Measurements from ENCODE around the gene TMUB1.
"Not testable (repeated sequence)": the region's sequence is repeated elsewhere in the genome, so short reads cannot be mapped to it uniquely, and the experiment has no call there.

Gene TMUB1

GRCh38 chr7:151045262-151045661, 38.0 kb downstream of the TMUB1 start:
- Histone ChIP-seq H3K27me3 (ENCODE audit: low read depth) (no peaks in the 10 kb centered on the region), H3K4me3 (no peak overlapping the region), H3K36me3 (replicated peaks) (no peaks in the 10 kb centered on the region; the same call in 1 of the 2 replicates), H3K9me3 (no peaks in the 10 kb centered on the region), H3K4me1 (no peaks in the 10 kb centered on the region)
- in situ Hi-C loops (cut with MboI; ENCODE audit: low sequenced_read_pairs) = no loop called here
- DNase-seq (ENCODE audit: low spot score in 2 of 2) = no peak

GRCh38 chr7:151043959-151044358, 39.3 kb downstream of the TMUB1 start:
- no peaks in the 10 kb centered on the region for H3K4me1 ChIP-seq
- in situ Hi-C loops (cut with MboI; ENCODE audit: low sequenced_read_pairs) = no loop called here

GRCh38 chr7:151043449-151043848, 39.8 kb downstream of the TMUB1 start:
- in situ Hi-C loops (cut with MboI; ENCODE audit: low sequenced_read_pairs) = not testable (repeated sequence)

More at GRCh38 chr7:151043959-151044358, 39.3 kb downstream of the TMUB1 start:
- Histone ChIP-seq H3K4me3 (no peak overlapping the region), H3K9me3 (no peaks in the 10 kb centered on the region), H3K27me3 (ENCODE audit: low read depth) (no peaks in the 10 kb centered on the region), H3K36me3 (replicated peaks) (no peaks in the 10 kb centered on the region; the same call in 1 of the 2 replicates)
- DNase-seq (ENCODE audit: low spot score in 2 of 2) = no peak

GRCh38 chr7:151040616-151041375, 42.5 kb downstream of the TMUB1 start:
- Histone ChIP-seq H3K9me3 (no peaks in the 10 kb centered on the region), H3K4me3 (no peak overlapping the region), H3K36me3 (replicated peaks) (no peaks in the 10 kb centered on the region; the same call in 1 of the 2 replicates), H3K27me3 (ENCODE audit: low read depth) (no peaks in the 10 kb centered on the region), H3K4me1 (no peaks in the 10 kb centered on the region)
- in situ Hi-C loops (cut with MboI; ENCODE audit: low sequenced_read_pairs) = no loop called here
- DNase-seq (ENCODE audit: low spot score in 2 of 2) = no peak

More at GRCh38 chr7:151043449-151043848, 39.8 kb downstream of the TMUB1 start:
- H3K9me3 ChIP-seq; H3K27me3 ChIP-seq (ENCODE audit: low read depth); H3K36me3 ChIP-seq (replicated peaks); H3K4me1 ChIP-seq; H3K4me3 ChIP-seq; DNase-seq (ENCODE audit: low spot score in 2 of 2): not testable (repeated sequence)

- in situ Hi-C loops (cut with MboI; ENCODE audit: low sequenced_read_pairs) = no loop called here
- peaks cover 5% of the 10 kb centered on the region; the same call in 1 of the 2 replicates for H3K36me3 ChIP-seq (replicated peaks)
Measured at GRCh38 chr7:151039850-151040548, 43.3 kb downstream of the TMUB1 start.

GRCh38 chr7:151038951-151039849, 44.1 kb downstream of the TMUB1 start:
- peak in 1 of 2 experiments; percentile 44 for DNase-seq (ENCODE audit: low spot score in 2 of 2)
- in situ Hi-C loops (cut with MboI; ENCODE audit: low sequenced_read_pairs) = no loop called here
- Histone ChIP-seq H3K4me1 (no peaks in the 10 kb centered on the region), H3K36me3 (replicated peaks) (peaks cover 8% of the 10 kb centered on the region; the same call in 1 of the 2 replicates), H3K9me3 (no peaks in the 10 kb centered on the region), H3K4me3 (no peak overlapping the region), H3K27me3 (ENCODE audit: low read depth) (no peaks in the 10 kb centered on the region)

More at GRCh38 chr7:151039850-151040548, 43.3 kb downstream of the TMUB1 start:
- Histone ChIP-seq H3K27me3 (ENCODE audit: low read depth) (no peaks in the 10 kb centered on the region), H3K9me3 (no peaks in the 10 kb centered on the region), H3K4me1 (no peaks in the 10 kb centered on the region), H3K4me3 (no peak overlapping the region)
- DNase-seq (ENCODE audit: low spot score in 2 of 2) = no peak

GRCh38 chr7:151035902-151036301, 47.4 kb downstream of the TMUB1 start:
- in situ Hi-C loops (cut with MboI; ENCODE audit: low sequenced_read_pairs) = no loop called here
- H3K36me3 ChIP-seq (replicated peaks) = peaks cover 11% of the 10 kb centered on the region

GRCh38 chr7:151035026-151035717, 48.1 kb downstream of the TMUB1 start:
- Histone ChIP-seq H3K27me3 (ENCODE audit: low read depth) (no peaks in the 10 kb centered on the region), H3K9me3 (no peaks in the 10 kb centered on the region), H3K4me3 (no peak overlapping the region), H3K4me1 (no peaks in the 10 kb centered on the region), H3K36me3 (replicated peaks) (peaks cover 11% of the 10 kb centered on the region)
- in situ Hi-C loops (cut with MboI; ENCODE audit: low sequenced_read_pairs) = no loop called here
- DNase-seq (ENCODE audit: low spot score in 2 of 2) = no peak

More at GRCh38 chr7:151035902-151036301, 47.4 kb downstream of the TMUB1 start:
- no peak overlapping the region for H3K4me3 ChIP-seq
- H3K9me3 ChIP-seq = no peaks in the 10 kb centered on the region
- H3K27me3 ChIP-seq (ENCODE audit: low read depth) = no peaks in the 10 kb centered on the region
- DNase-seq (ENCODE audit: low spot score in 2 of 2) = no peak
- H3K4me1 ChIP-seq = no peaks in the 10 kb centered on the region

- in situ Hi-C loops (cut with MboI; ENCODE audit: low sequenced_read_pairs) = no loop called here
- DNase-seq (ENCODE audit: low spot score in 2 of 2) = no peak
- peaks cover 11% of the 10 kb centered on the region for H3K36me3 ChIP-seq (replicated peaks)
- no peaks in the 10 kb centered on the region for H3K9me3 ChIP-seq
- H3K4me3 ChIP-seq = no peak overlapping the region
- H3K4me1 ChIP-seq = no peaks in the 10 kb centered on the region
- H3K27me3 ChIP-seq (ENCODE audit: low read depth) = no peaks in the 10 kb centered on the region
Measured at GRCh38 chr7:151034312-151035025, 48.8 kb downstream of the TMUB1 start.

- Histone ChIP-seq H3K36me3 (replicated peaks) (peaks cover 11% of the 10 kb centered on the region), H3K27me3 (ENCODE audit: low read depth) (no peaks in the 10 kb centered on the region), H3K4me3 (no peak overlapping the region), H3K9me3 (no peaks in the 10 kb centered on the region), H3K4me1 (peaks cover 3% of the 10 kb centered on the region)
- in situ Hi-C loops (cut with MboI; ENCODE audit: low sequenced_read_pairs) = no loop called here
- no peak for DNase-seq (ENCODE audit: low spot score in 2 of 2)
Measured at GRCh38 chr7:151033864-151034249, 49.4 kb downstream of the TMUB1 start.

GRCh38 chr7:151032936-151033863, 50.1 kb downstream of the TMUB1 start:
- H3K9me3 ChIP-seq = no peaks in the 10 kb centered on the region
- DNase-seq (ENCODE audit: low spot score in 2 of 2) = no peak
- peaks cover 11% of the 10 kb centered on the region for H3K36me3 ChIP-seq (replicated peaks)
- in situ Hi-C loops (cut with MboI; ENCODE audit: low sequenced_read_pairs) = no loop called here
- H3K27me3 ChIP-seq (ENCODE audit: low read depth) = no peaks in the 10 kb centered on the region
- H3K4me1 ChIP-seq = peaks cover 4% of the 10 kb centered on the region
- no peak overlapping the region for H3K4me3 ChIP-seq

Measured in HAP-1 (cell line).